HCT116 (cell line): ENCODE results near the gene ACOXL. TPM values are rescaled to one million over a fixed set of nuclear protein-coding genes. Genes with fewer than 3 reads are reported as not detected.

ENCODE experiments used
- ATAC-seq: fragments of 200-7000 bp; cut with Tn5 transposase; 2 replicates; pipeline ENCODE4 v1.9.1; 2020; ENCODE audit warnings: mild to moderate bottlenecking, moderate library complexity
- BruUV-seq: library from RNA; stranded (reverse); fragments of 400-500 nt; replicated peaks from 2 replicates; lab custom pipeline; 2021; lab: Mats Ljungman, UMichigan
- CTCF ChIA-PET: fragments of 300-600 bp; sonication (Branson Sonifier 250); formaldehyde crosslinking; loops from one replicate; lab custom pipeline; 2021; ENCODE audit warnings: antibody characterized with exemption; lab: Charles Lee
- POLR2A ChIA-PET: fragments of 300-600, 350-600 bp; sonication (Branson Sonifier 250); formaldehyde crosslinking; loops from one replicate; lab custom pipeline; 2021; ENCODE audit warnings: antibody characterized with exemption; lab: Charles Lee
- RAD21 ChIA-PET, 2 experiments: fragments of 300-600 bp; sonication (Branson Sonifier 250); formaldehyde crosslinking; loops; one replicate each; lab custom pipeline; 2023; ENCODE audit warnings: low total read pairs in 2 of 2; ENCODE audit not compliant: uncharacterized antibody in 2 of 2, unreplicated experiment in 2 of 2, low non-redundant PET in 1 of 2; lab: Charles Lee
- DNase-seq: peaks from one replicate; pipeline ENCODE4 v3.0.0-alpha.2; 2010; ENCODE audit warnings: low read depth, low spot score
- H2AFZ ChIP-seq: fragments of 200-600 bp; shearing (Covaris generic), sonication (generic); 2 replicates; pipeline ENCODE4 v1.6.1; 2017; ENCODE audit warnings: low read depth, mixed run types, mixed read lengths, antibody characterized with exemption, low read length; ENCODE audit not compliant: poor library complexity, severe bottlenecking
- H3K27ac ChIP-seq: 2 replicates; pipeline ENCODE4 v1.5.1; 2012; ENCODE audit warnings: low read depth, low read length
- H3K27me3 ChIP-seq: fragments of 200-600 bp; sonication (generic); 2 replicates; pipeline ENCODE4 v1.6.1; 2016; ENCODE audit warnings: mixed run types, low read length, mixed read lengths; ENCODE audit not compliant: insufficient read depth
- H3K36me3 ChIP-seq, 2 experiments: fragments of 200-500 bp in 1 of 2; fragments of 200-600 bp in 1 of 2; sonication (Bioruptor generic) in 1 of 2; sonication (generic) in 1 of 2; 2 replicates each; pipeline versions ENCODE4 v1.5.1 to v1.6.1; 2014 to 2016; ENCODE audit warnings: low read length in 2 of 2, inconsistent platforms in 1 of 2, mixed read lengths in 1 of 2, mixed run types in 1 of 2; ENCODE audit not compliant: insufficient read depth in 2 of 2, control insufficient read depth in 1 of 2
- H3K4me1 ChIP-seq, 2 experiments: fragments of 200-600 bp in 1 of 2; sonication (generic) in 1 of 2; 2 replicates each; pipeline versions ENCODE4 v1.5.1 to v1.6.1; 2012 to 2017; ENCODE audit warnings: low read length in 2 of 2, inconsistent platforms in 1 of 2, mild to moderate bottlenecking in 1 of 2, mixed read lengths in 1 of 2, mixed run types in 1 of 2, moderate library complexity in 1 of 2; ENCODE audit not compliant: insufficient read depth in 2 of 2, control insufficient read depth in 1 of 2
- H3K4me2 ChIP-seq: fragments of 200-600 bp; sonication (generic); 2 replicates; pipeline ENCODE4 v1.6.1; 2017; ENCODE audit warnings: mixed run types, low read length, mixed read lengths
- H3K4me3 ChIP-seq, 2 experiments: fragments of 200-600 bp in 1 of 2; sonication (generic) in 1 of 2; replicated peaks in 1 of 2; 2 replicates each; pipeline ENCODE4 v1.5.1; 2011 to 2016; ENCODE audit warnings: low read length in 2 of 2, control low read depth in 1 of 2, low read depth in 1 of 2, mild to moderate bottlenecking in 1 of 2, mixed read lengths in 1 of 2, mixed run types in 1 of 2
- H3K79me2 ChIP-seq: fragments of 200-600 bp; sonication (generic); 2 replicates; pipeline ENCODE4 v1.6.1; 2017; ENCODE audit warnings: mild to moderate bottlenecking, mixed run types, low read length, moderate library complexity, mixed read lengths; ENCODE audit not compliant: insufficient read depth
- H3K9ac ChIP-seq: fragments of 200-600 bp; sonication (generic); 2 replicates; pipeline ENCODE4 v1.6.1; 2016; ENCODE audit warnings: low read length, mixed read lengths
- H3K9me2 ChIP-seq: fragments of 200-600 bp; sonication (generic), shearing (Covaris generic); 2 replicates; pipeline ENCODE4 v1.6.1; 2017; ENCODE audit warnings: mixed run types, mild to moderate bottlenecking, moderate library complexity; ENCODE audit not compliant: insufficient read depth
- H3K9me3 ChIP-seq, 2 experiments: fragments of 200-500 bp in 1 of 2; fragments of 200-600 bp in 1 of 2; sonication (Bioruptor generic) in 1 of 2; sonication (generic) in 1 of 2; 2 replicates each; pipeline ENCODE4 v1.6.1; 2014 to 2017; ENCODE audit warnings: low read length in 2 of 2, mixed read lengths in 2 of 2, inconsistent platforms in 1 of 2, low read depth in 1 of 2, mild to moderate bottlenecking in 1 of 2, mixed run types in 1 of 2, moderate library complexity in 1 of 2; ENCODE audit not compliant: control insufficient read depth in 1 of 2, insufficient read depth in 1 of 2
- H4K20me1 ChIP-seq: fragments of 200-600 bp; sonication (generic), shearing (Covaris generic); 2 replicates; pipeline ENCODE4 v1.6.1; 2017; ENCODE audit warnings: mixed run types, mild to moderate bottlenecking, moderate library complexity; ENCODE audit not compliant: insufficient read depth
- CBX3 ChIP-seq: IDR thresholded peaks from 2 replicates; pipeline ENCODE4 v1.6.1; 2012; ENCODE audit warnings: low read depth
- CEBPB ChIP-seq: IDR thresholded peaks from 2 replicates; pipeline ENCODE4 v1.6.1; 2012; ENCODE audit warnings: low read depth
- ELF1 ChIP-seq: IDR thresholded peaks from 2 replicates; pipeline ENCODE4 v1.6.1; 2012; ENCODE audit warnings: low read depth, borderline replicate concordance
- FOSL1 ChIP-seq: IDR thresholded peaks from 2 replicates; pipeline ENCODE4 v1.6.1; 2012; ENCODE audit warnings: low read depth
- MAX ChIP-seq: IDR thresholded peaks from 2 replicates; pipeline ENCODE4 v1.6.1; 2012
- RAD21 ChIP-seq: IDR thresholded peaks from 2 replicates; pipeline ENCODE4 v1.6.1; 2012; ENCODE audit warnings: low read depth, mild to moderate bottlenecking
- REST ChIP-seq: IDR thresholded peaks from 2 replicates; pipeline ENCODE4 v1.6.1; 2012; ENCODE audit warnings: low read depth
- SIN3A ChIP-seq: IDR thresholded peaks from 2 replicates; pipeline ENCODE4 v1.6.1; 2012; ENCODE audit warnings: low read depth
- SP1 ChIP-seq: IDR thresholded peaks from 2 replicates; pipeline ENCODE4 v1.6.1; 2012; ENCODE audit warnings: low read depth
- SRF ChIP-seq: IDR thresholded peaks from 2 replicates; pipeline ENCODE4 v1.6.1; 2012; ENCODE audit warnings: low read depth
- TCF7L2 ChIP-seq: IDR thresholded peaks from 2 replicates; pipeline ENCODE4 v1.7.0; 2011; ENCODE audit warnings: borderline replicate concordance, inconsistent platforms; ENCODE audit not compliant: insufficient read depth, insufficient read length; ENCODE audit errors: extremely low read depth
- YY1 ChIP-seq: IDR thresholded peaks from 2 replicates; pipeline ENCODE4 v1.6.1; 2011; ENCODE audit warnings: low read length, low read depth, moderate library complexity, mild to moderate bottlenecking; ENCODE audit not compliant: insufficient replicate concordance; ENCODE audit errors: extremely low read depth
- ZNF274 ChIP-seq: fragments of 200-500 bp; sonication (Bioruptor generic); IDR thresholded peaks from 2 replicates; pipeline ENCODE4 v1.6.1; 2014; ENCODE audit warnings: mild to moderate bottlenecking, low read depth, low read length, inconsistent platforms
- intact Hi-C: fragments of 100-400 bp; cut with micrococcal nuclease; formaldehyde crosslinking; loops from 2 replicates; pipeline ENCODE4 v1.10.0; 2022
- total RNA-seq: library from RNA; stranded (reverse); gene quantifications from one replicate; pipeline ENCODE4 v1.2.1, GENCODE V29; 2021; ENCODE audit not compliant: unreplicated experiment

Gene ACOXL
- total RNA-seq, 1 experiment from 2014 or later = 5.5 TPM

GRCh38 chr2:110904779-110905148 is 172.4 kb downstream of the ACOXL start:
- Histone ChIP-seq H3K27me3 (no peaks in the 10 kb centered on the region), H3K4me1 (no peaks in the 10 kb centered on the region), H3K36me3 (no peaks in the 10 kb centered on the region), H3K9me3 (no peaks in the 10 kb centered on the region), H3K9me2 (no peaks in the 10 kb centered on the region), H2AFZ (no peak overlapping the region), H3K4me3 (no peak overlapping the region), H4K20me1 (no peaks in the 10 kb centered on the region), H3K79me2 (no peaks in the 10 kb centered on the region), H3K27ac (no peak overlapping the region), H3K4me2 (no peak overlapping the region), H3K9ac (no peak overlapping the region)
- intact Hi-C loops = no loop called here
- CTCF ChIA-PET = no interaction called here
- TF ChIP-seq YY1 = no peak
- TF ChIP-seq CEBPB = no peak
- no peak for TF ChIP-seq TCF7L2
- TF ChIP-seq SRF = no peak
- TF ChIP-seq SIN3A = no peak
- no peak for TF ChIP-seq RAD21
- no peak for TF ChIP-seq ELF1
- no peak for TF ChIP-seq SP1
- TF ChIP-seq REST = no peak
- TF ChIP-seq FOSL1 = no peak
- TF ChIP-seq CBX3 = no peak
- no peak for TF ChIP-seq ZNF274
- no peak for TF ChIP-seq MAX
- no peak for ATAC-seq
- no TSS peak for BruUV-seq
- no peak for DNase-seq
- POLR2A ChIA-PET = no interaction called here
- RAD21 ChIA-PET = no interaction called here
